Upper lobe of left lung (tissue), 4 donors: ENCODE data around the gene SLC35G6.

Experiments
- CTCF ChIP-seq, 6 experiments: fragments of 450-650 bp in 4 of 6; fragments of 200-600 bp in 2 of 6; sonication (generic) in 2 of 6; IDR thresholded peaks; one replicate each; pipeline ENCODE4 v1.5.1; 2016 to 2019; ENCODE audit warnings: antibody characterized with exemption in 6 of 6
- EP300 ChIP-seq, 4 donors: sonication (generic); formaldehyde crosslinking; IDR thresholded peaks; one replicate each; pipeline ENCODE4 v1.5.1; 2017; ENCODE audit warnings: antibody characterized with exemption in 4 of 4, control low read depth in 2 of 4
- POLR2A ChIP-seq, 4 donors: fragments of 450-650 bp; IDR thresholded peaks; one replicate each; pipeline ENCODE4 v1.5.1; 2016 to 2017; ENCODE audit warnings: antibody characterized with exemption in 4 of 4, mild to moderate bottlenecking in 2 of 4
- POLR2AphosphoS5 ChIP-seq, 2 donors: sonication (generic); formaldehyde crosslinking; IDR thresholded peaks; one replicate each; pipeline ENCODE4 v1.5.1; 2017; ENCODE audit warnings: antibody characterized with exemption in 2 of 2

- no peak for TF ChIP-seq CTCF (IDR thresholded peaks at IDR 0.05)
- TF ChIP-seq POLR2AphosphoS5 (IDR thresholded peaks at IDR 0.05): no peak
- TF ChIP-seq EP300 (IDR thresholded peaks at IDR 0.05): no peak
- no peak for TF ChIP-seq POLR2A (IDR thresholded peaks at IDR 0.05)
Measured at GRCh38 chr17:7501729-7502128, 20.5 kb downstream of the SLC35G6 start.
